PC-9 (cell line): ENCODE data around the gene MZT2B. TPM values are rescaled to one million over a fixed set of nuclear protein-coding genes. Genes with fewer than 3 reads are reported as not detected.
"Not testable (repeated sequence)": the region's sequence is repeated elsewhere in the genome, so short reads cannot be mapped to it uniquely, and the experiment has no call there.

Experiments
- BruUV-seq: library from RNA; stranded (reverse); fragments of 400-500 nt; replicated peaks from 2 replicates; lab custom pipeline; 2021; lab: Mats Ljungman, UMichigan
- CTCF ChIA-PET: fragments of 300-600 bp; sonication (Branson Sonifier 250); formaldehyde crosslinking; loops from one replicate; lab custom pipeline; 2022; ENCODE audit warnings: antibody characterized with exemption; lab: Charles Lee
- POLR2A ChIA-PET: fragments of 300-600 bp; sonication (Branson Sonifier 250); formaldehyde crosslinking; loops from one replicate; lab custom pipeline; 2022; ENCODE audit warnings: antibody characterized with exemption; ENCODE audit not compliant: unreplicated experiment; lab: Charles Lee
- DNase-seq, 2 experiments: peaks; one replicate each; pipeline versions ENCODE4 v3.0.0 to v3.0.0-alpha.2; 2015 to 2022; ENCODE audit warnings: mixed read lengths in 1 of 2
- H2AFZ ChIP-seq: fragments of 200-600 bp; sonication (generic); 2 replicates; pipeline ENCODE4 v1.8.1; 2017; ENCODE audit warnings: antibody characterized with exemption
- H3F3A ChIP-seq: fragments of 200-600 bp; sonication (generic); 2 replicates; pipeline ENCODE4 v1.8.1; 2017; ENCODE audit warnings: antibody characterized with exemption, mild to moderate bottlenecking, low read depth; ENCODE audit not compliant: insufficient read depth
- H3K27ac ChIP-seq: fragments of 200-600 bp; sonication (generic); 2 replicates; pipeline ENCODE4 v1.6.1; 2016; ENCODE audit warnings: mixed run types
- H3K27me3 ChIP-seq: fragments of 200-600 bp; sonication (generic); 2 replicates; pipeline ENCODE4 v1.6.1; 2016; ENCODE audit warnings: low read depth, mixed run types; ENCODE audit not compliant: insufficient read depth
- H3K36me3 ChIP-seq: fragments of 200-600 bp; sonication (generic); 2 replicates; pipeline ENCODE4 v1.6.1; 2016; ENCODE audit warnings: low read depth, mixed run types
- H3K4me1 ChIP-seq: fragments of 200-600 bp; sonication (generic); replicated peaks from 2 replicates; pipeline ENCODE4 v1.6.1; 2016; ENCODE audit warnings: mixed run types; ENCODE audit not compliant: insufficient read depth
- H3K4me2 ChIP-seq: fragments of 200-600 bp; sonication (generic); 2 replicates; pipeline ENCODE4 v1.6.1; 2017; ENCODE audit warnings: mixed run types
- H3K4me3 ChIP-seq: fragments of 200-600 bp; sonication (generic); 2 replicates; pipeline ENCODE4 v1.6.1; 2016; ENCODE audit warnings: mixed run types
- H3K79me2 ChIP-seq: fragments of 200-600 bp; sonication (generic); 2 replicates; pipeline ENCODE4 v1.6.1; 2017; ENCODE audit warnings: low read depth, mixed run types
- H3K9me2 ChIP-seq: fragments of 200-600 bp; sonication (generic); 2 replicates; pipeline ENCODE4 v1.8.1; 2017; ENCODE audit warnings: mild to moderate bottlenecking; ENCODE audit not compliant: insufficient read depth
- H3K9me3 ChIP-seq: fragments of 200-600 bp; sonication (generic); 2 replicates; pipeline ENCODE4 v1.8.1; 2016; ENCODE audit warnings: low read depth; ENCODE audit not compliant: insufficient read depth
- H4K20me1 ChIP-seq: fragments of 200-600 bp; sonication (generic); 2 replicates; pipeline ENCODE4 v1.8.1; 2017; ENCODE audit not compliant: insufficient read depth
- CTCF ChIP-seq: fragments of 200-600 bp; sonication (generic); conservative IDR thresholded peaks from 2 replicates; pipeline ENCODE4 v1.6.1; 2017; ENCODE audit warnings: mixed run types, antibody characterized with exemption, mild to moderate bottlenecking, moderate library complexity
- EZH2 ChIP-seq: fragments of 200-600 bp; sonication (generic); IDR thresholded peaks from 2 replicates; pipeline ENCODE4 v1.8.0; 2017; ENCODE audit warnings: antibody characterized with exemption, low read depth
- intact Hi-C: fragments of 100-400 bp; cut with micrococcal nuclease; formaldehyde crosslinking; loops from one replicate; pipeline ENCODE4 v1.10.0; 2022; ENCODE audit not compliant: unreplicated experiment
- total RNA-seq: library from RNA; stranded (reverse); gene quantifications from 2 replicates; pipeline ENCODE4 v1.2.3, GENCODE V29; 2021

Gene MZT2B
- total RNA-seq, 1 experiment from 2014 or later, result 313 TPM

GRCh38 chr2:130169896-130170295 is 12.2 kb upstream of the MZT2B start:
- H3K9me3 ChIP-seq, result no peaks in the 10 kb centered on the region
- no peak overlapping the region for H3K27ac ChIP-seq
- no peaks in the 10 kb centered on the region for H4K20me1 ChIP-seq
- H3F3A ChIP-seq, result no peaks in the 10 kb centered on the region
- no peak overlapping the region for H2AFZ ChIP-seq
- no peak overlapping the region for H3K4me2 ChIP-seq
- H3K4me3 ChIP-seq, result no peak overlapping the region
- POLR2A ChIA-PET, result no interaction called here
- intact Hi-C loops, result no loop called here
- H3K9me2 ChIP-seq, result no peaks in the 10 kb centered on the region
- no peak for DNase-seq
- H3K36me3 ChIP-seq, result peaks cover 5% of the 10 kb centered on the region; the same call in 1 of the 2 replicates
- H3K4me1 ChIP-seq, result no peaks in the 10 kb centered on the region
- H3K79me2 ChIP-seq, result no peaks in the 10 kb centered on the region
- no peak for TF ChIP-seq EZH2
- no peak for TF ChIP-seq CTCF
- no peaks in the 10 kb centered on the region for H3K27me3 ChIP-seq
- CTCF ChIA-PET, result no interaction called here
- BruUV-seq, result no TSS peak

GRCh38 chr2:130174866-130175265 is 7.2 kb upstream of the MZT2B start:
- H3K4me2 ChIP-seq, H3K9me2 ChIP-seq, H3F3A ChIP-seq, H4K20me1 ChIP-seq, H2AFZ ChIP-seq, DNase-seq, H3K4me3 ChIP-seq, POLR2A ChIA-PET, intact Hi-C loops, H3K36me3 ChIP-seq, BruUV-seq, H3K4me1 ChIP-seq, CTCF ChIA-PET, H3K27ac ChIP-seq, H3K27me3 ChIP-seq, H3K9me3 ChIP-seq: not testable (repeated sequence)
- H3K79me2 ChIP-seq, result peaks cover 33% of the 10 kb centered on the region

- Histone ChIP-seq H3K4me2 (peak overlapping the region; percentile 85), H3K27ac (peak overlapping the region; percentile 21; the same call in 1 of the 2 replicates), H3K79me2 (peaks cover 65% of the 10 kb centered on the region), H3K4me3 (peak overlapping the region; percentile 79), H2AFZ (peak overlapping the region; percentile 83)
- DNase-seq, H4K20me1 ChIP-seq, H3K27me3 ChIP-seq, H3F3A ChIP-seq, H3K9me3 ChIP-seq, H3K4me1 ChIP-seq, H3K9me2 ChIP-seq, H3K36me3 ChIP-seq: not testable (repeated sequence)
- ChIA-PET CTCF (interaction anchor here (0.6 to 1.3 kb wide), 4 partner anchors 72 to 748 kb away, joined by 3 to 11 read pairs (median 5); partner anchors contain the start of gene IMP4), POLR2A (interaction anchor here (0.6 kb wide), 2 partner anchors 24 to 161 kb away, joined by 5 to 22 read pairs; a partner anchor contains a TSS)
- TSS peak; percentile 61 for BruUV-seq
- intact Hi-C loops, result loop anchor here (1.0 to 5.0 kb wide), 3 partner anchors 62 to 157 kb away; no protein-coding TSS in a partner anchor
These were observed 1.4 kb upstream of the MZT2B start for GRCh38 chr2:130180404-130181324.

- no peaks in the 10 kb centered on the region for H3K36me3 ChIP-seq
- no TSS peak for BruUV-seq
- H3K9me2 ChIP-seq, result no peaks in the 10 kb centered on the region
- peak within 1 kb of the TSS; percentile 83 for H2AFZ ChIP-seq
- no peaks in the 10 kb centered on the region for H3K9me3 ChIP-seq
- H3K27me3 ChIP-seq, result no peaks in the 10 kb centered on the region
- peaks cover 7% of the 10 kb centered on the region for H4K20me1 ChIP-seq
- 0 out of 2 replicates have a peak, but pooled peaks cover 4% of the 10 kb centered on the region for H3K4me1 ChIP-seq
- intact Hi-C loops, result loop anchor here (1.0 to 5.0 kb wide), 3 partner anchors 61 to 156 kb away; no protein-coding TSS in a partner anchor
- peak within 1 kb of the TSS; percentile 85 for H3K4me2 ChIP-seq
- TF ChIP-seq CTCF (no peak), EZH2 (no peak)
- peak; percentile 87 to 97 for DNase-seq
- H3K4me3 ChIP-seq, result peak within 1 kb of the TSS; percentile 79
- ChIA-PET POLR2A (no interaction called here), CTCF (interaction anchor here (0.6 to 1.3 kb wide), 4 partner anchors 72 to 748 kb away, joined by 3 to 11 read pairs (median 5); partner anchors contain the start of gene IMP4)
- no peaks in the 10 kb centered on the region for H3F3A ChIP-seq
- H3K79me2 ChIP-seq, result peaks cover 65% of the 10 kb centered on the region
- peak within 1 kb of the TSS; percentile 32; the same call in 1 of the 2 replicates for H3K27ac ChIP-seq
These were observed 660 bp upstream of the MZT2B start, which contains the start of gene SMPD4 for GRCh38 chr2:130181325-130181879. Gene SMPD4 (minus strand): TSS chr2:130181602. CDS start chr2:130176592, 5,010 bp downstream.

GRCh38 chr2:130182826-130183511 is 907 bp downstream of the MZT2B start:
- BruUV-seq, CTCF ChIA-PET: not testable (repeated sequence)

More at GRCh38 chr2:130182826-130183511, 907 bp downstream of the MZT2B start:
- intact Hi-C loops, result loop anchor here (5.0 kb wide), 1 partner anchor 59 kb away; no protein-coding TSS in a partner anchor
- H4K20me1 ChIP-seq, H3K27ac ChIP-seq, H3K36me3 ChIP-seq, H3F3A ChIP-seq, H3K9me3 ChIP-seq, POLR2A ChIA-PET, H3K9me2 ChIP-seq, H3K27me3 ChIP-seq, DNase-seq, H3K4me1 ChIP-seq: not testable (repeated sequence)
- H3K4me2 ChIP-seq, result peak overlapping the region; percentile 89
- H2AFZ ChIP-seq, result peak overlapping the region; percentile 66; the same call in 1 of the 2 replicates
- H3K79me2 ChIP-seq, result peaks cover 51% of the 10 kb centered on the region
- H3K4me3 ChIP-seq, result peak overlapping the region; percentile 63
